Superior temporal gyrus (tissue), 1 donor: ENCODE measurements around the gene ELFN2.

ENCODE experiments used
- DNase-seq: peaks from one replicate; pipeline ENCODE4 v3.0.0-alpha.2; 2016; ENCODE audit errors: extremely low spot score

Gene ELFN2

GRCh38 chr22:37384691-37385090 lies 42.6 kb downstream of the ELFN2 start:
- no peak for DNase-seq

DNA sequence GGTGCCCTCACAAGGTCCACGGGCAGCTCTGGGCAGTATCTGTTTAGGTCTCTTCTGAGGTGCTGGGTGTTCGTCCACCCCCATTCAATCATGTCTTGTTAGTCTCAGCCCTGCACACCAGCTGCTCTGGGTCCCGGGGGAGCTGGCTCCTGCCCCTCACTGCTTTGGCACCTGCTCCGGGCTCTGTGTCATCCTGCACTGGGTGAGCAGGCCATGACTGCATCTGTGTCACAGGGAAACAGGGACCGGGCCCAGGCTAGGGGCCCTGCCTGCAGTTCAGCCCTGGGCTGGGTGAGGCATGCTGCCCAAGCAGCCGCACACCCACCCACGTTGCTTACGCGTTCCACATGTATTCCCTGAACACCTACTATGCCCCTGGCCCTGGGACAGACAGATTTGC lies 43.9 kb downstream of the ELFN2 start:
- DNase-seq: no peak

DNA sequence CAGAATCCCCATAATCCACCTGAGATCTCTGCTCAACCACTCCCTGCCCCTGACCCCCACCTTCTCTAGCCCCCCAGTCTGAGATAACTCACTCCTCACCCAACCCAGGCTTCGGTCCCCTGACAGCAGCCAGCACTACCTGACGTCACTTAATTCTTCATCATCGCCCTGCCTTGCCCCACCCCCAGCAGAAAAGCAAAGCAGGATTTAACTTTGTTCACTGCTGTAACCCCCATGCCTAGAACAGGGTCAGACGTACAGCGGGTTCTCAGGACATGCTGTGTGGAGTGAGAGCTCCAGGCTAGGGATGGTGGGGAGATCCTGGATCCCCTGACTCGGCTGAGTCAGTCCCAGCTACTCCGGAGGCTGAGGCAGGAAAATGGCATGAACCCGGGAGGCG lies 45.8 kb downstream of the ELFN2 start:
- no peak for DNase-seq

- DNase-seq: no peak
Observed at GRCh38 chr22:37379722-37380121, 47.6 kb downstream of the ELFN2 start.

DNA sequence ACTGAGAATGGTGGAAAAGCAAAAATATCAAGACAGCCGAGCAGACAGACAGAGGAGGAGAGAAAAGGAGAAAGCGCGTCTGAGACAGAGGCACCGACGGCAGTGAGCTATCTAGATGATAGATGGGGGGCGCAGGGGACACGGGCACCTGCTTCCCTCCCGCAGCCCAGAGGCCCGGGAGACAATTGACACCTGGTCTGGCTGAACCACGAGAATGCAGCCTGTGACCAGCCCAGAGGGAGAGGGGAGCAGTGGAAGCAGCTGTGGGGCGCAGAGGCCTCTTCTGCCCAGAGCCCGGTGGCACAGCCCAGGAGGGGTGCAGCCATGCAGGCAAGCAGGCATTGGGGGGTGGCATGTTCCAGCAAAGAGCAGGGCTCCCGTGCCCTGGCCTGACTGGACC lies 48.2 kb downstream of the ELFN2 start:
- DNase-seq: no peak

- DNase-seq: no peak
Observed at GRCh38 chr22:37378642-37379058, 48.6 kb downstream of the ELFN2 start.

DNA sequence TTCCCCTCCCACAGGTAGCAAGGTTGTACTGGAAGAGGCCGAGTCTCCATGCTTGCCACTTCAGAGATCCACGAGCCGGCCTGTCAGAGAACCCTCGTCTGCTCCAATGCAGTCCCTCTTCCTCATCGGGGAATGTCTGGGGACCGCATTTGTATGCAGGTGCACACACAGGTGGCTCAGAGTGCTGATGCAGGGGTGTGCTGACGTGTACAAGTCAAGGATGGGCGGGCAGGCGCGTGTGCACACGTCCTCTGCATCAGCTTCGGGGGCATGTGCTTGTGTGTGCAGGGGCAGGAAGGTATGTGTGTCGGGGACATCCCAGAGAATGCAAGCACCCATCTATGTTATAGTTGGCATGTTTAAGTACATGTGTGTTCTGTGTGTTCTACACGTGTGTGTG lies 49.4 kb downstream of the ELFN2 start:
- no peak for DNase-seq

GRCh38 chr22:37377138-37377537 lies 50.1 kb downstream of the ELFN2 start:
- DNase-seq: no peak

GRCh38 chr22:37376643-37377042 lies 50.6 kb downstream of the ELFN2 start:
- DNase-seq: no peak

DNA sequence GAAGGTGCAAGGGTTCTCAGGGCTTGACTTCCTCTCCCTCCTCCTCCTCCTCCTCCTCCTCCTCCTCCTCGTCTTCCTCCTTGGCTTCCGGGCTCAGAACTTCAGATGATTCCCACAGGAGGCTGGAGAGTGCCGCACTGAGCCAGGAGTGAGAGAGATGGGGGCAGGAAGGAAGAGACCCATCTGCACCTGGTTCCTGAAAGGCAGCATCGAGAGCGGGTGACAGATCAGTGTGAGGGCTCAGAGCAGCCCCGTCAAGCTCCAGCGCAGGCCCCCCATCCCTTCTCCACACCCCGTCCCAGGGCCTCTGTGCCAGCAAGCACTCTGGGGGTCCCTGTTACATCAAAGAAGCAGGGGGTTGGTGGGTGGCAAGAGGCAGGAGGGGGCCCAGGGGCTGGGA lies 51.5 kb downstream of the ELFN2 start:
- DNase-seq: no peak

- no peak for DNase-seq
Observed at GRCh38 chr22:37374571-37374970, 52.7 kb downstream of the ELFN2 start.

- DNase-seq: no peak
Observed at GRCh38 chr22:37373451-37373850, 53.8 kb downstream of the ELFN2 start.

DNA sequence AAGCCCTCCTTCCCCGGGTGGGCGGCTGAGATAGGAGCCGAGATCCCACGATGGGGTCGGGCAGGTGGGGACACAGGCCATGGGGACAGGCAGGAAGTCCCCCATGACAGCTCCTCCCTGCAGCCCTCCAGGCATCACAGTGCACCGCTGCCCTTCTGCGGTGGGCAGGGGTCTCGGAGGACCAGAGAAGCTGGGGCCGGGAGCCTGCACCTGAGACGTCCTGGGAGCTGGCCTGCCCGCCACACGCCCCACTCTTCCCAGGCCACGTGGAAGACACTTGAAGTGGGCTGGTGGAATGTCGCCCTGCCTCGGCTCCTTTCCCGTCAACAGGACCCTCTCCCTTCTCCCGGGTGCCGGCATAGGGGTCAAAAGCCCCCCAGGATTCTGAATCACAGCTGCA lies 55.4 kb downstream of the ELFN2 start:
- no peak for DNase-seq

GRCh38 chr22:37371491-37371890 lies 55.8 kb downstream of the ELFN2 start:
- no peak for DNase-seq

GRCh38 chr22:37370306-37370979 lies 56.8 kb downstream of the ELFN2 start:
- DNase-seq: no peak

GRCh38 chr22:37369483-37369882 lies 57.8 kb downstream of the ELFN2 start:
- DNase-seq: no peak

DNA sequence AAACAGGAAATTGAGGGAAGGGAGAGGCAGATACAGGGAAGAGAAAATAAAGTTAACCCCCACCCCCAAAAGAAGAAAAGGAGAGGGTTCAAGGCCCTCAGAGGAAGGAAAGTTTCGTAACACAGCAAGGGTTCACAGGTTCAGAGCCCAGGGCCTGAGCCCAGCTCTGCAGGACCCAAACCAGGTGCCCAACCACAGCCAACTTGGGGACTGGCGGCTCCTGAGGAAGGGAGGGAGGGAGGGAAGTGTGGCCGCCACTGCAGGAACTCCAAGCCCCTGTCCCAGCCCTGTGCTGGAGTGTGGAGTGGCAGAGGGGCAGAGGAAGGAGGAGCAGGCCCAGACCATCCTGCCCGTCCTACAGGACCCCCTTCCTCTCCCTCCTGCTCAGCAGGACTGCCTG lies 59.2 kb downstream of the ELFN2 start:
- no peak for DNase-seq

DNA sequence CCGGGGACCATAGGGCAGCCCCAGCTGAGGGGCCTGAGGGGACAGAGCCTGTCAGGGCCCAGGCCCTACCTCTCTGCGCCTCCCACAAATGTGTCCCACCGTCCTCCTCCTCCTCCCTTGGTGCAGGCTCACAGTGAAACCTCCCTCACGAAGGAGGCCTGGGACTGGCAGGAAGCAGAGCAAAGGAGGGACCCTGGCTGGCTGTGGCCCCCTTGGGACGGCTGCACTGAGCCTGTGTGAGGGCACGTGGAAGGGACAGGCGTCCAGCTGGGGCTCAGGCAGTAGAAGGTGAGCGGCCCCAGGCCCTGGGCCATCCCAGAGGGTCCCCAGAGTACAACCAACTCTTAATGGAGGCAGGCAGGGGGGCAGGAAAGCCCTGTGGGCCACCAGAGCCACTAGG lies 60.7 kb downstream of the ELFN2 start:
- no peak for DNase-seq

DNA sequence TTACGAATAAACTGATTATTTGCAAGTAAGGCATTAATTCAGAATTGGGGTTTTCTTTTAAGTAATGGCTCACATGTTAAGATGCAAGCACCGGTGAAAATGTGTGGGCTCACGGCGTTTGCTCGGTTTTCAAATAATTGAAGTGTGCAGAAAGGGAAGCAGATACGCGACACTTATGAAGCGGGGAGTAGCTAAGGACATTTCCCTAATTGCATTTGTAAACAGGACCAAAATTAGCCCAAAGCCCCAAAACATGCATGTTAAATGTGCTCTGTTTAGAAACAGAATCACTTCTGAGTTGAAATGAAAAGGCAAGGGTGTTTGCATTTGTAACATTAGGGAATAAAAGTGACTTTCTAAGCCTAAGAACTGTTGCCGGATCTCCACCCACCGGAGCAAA lies 61.3 kb downstream of the ELFN2 start:
- DNase-seq: no peak

DNA sequence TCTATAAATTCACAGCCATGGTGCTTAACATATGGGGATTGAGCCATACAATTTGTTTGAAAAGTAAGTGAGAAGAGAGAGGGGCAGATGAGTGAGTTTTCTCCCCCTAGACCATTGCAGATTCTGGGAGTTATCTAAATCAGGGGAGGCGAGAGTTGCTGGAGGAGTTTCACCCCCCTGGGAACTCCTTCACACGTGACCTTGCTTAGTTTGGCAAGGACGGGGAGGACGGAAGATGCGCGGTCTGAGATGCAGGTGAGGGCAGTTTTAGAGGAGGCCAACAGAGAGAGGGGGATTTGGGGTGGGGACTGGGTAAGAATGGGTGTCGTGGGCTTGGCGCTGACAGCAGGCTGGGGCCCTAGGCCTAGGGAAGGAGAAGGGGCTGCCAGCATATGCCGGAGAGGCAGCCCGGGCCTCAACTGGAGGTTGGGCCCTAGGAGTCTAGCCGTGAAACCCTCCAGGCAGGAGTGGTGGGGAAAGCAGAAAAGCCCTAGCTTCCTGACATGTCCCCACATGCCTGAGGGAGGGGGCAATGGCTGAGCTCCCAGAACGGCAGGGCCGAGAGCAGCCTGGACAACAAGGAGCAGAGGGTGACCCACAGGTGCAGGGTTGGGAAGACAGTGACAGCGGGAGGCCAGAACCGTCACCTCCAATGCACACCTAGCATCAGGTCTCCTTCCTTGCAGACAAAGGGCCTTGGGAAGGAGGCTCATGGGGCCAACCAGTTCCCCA lies 63.9 kb downstream of the ELFN2 start:
- DNase-seq: no peak

DNA sequence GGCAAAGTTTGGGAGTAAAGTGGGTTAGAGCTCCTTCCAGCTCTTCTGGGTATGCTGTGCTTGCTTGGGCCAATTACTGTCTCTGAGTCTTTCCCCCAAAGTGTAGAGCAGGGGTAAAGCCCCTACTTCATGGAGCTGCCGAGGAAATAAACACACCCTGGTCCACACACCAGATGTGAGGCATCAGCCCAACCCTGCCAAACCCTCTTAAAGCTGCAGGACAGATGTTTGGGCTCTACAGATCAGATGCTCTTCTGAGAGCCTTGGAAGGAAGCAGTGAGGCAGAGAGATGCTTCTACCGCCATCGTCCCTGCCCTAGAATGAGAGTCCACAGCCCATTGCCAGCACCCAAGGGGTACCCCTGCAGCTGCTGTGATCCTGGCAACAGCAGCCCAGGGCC lies 64.7 kb downstream of the ELFN2 start:
- DNase-seq: no peak

DNA sequence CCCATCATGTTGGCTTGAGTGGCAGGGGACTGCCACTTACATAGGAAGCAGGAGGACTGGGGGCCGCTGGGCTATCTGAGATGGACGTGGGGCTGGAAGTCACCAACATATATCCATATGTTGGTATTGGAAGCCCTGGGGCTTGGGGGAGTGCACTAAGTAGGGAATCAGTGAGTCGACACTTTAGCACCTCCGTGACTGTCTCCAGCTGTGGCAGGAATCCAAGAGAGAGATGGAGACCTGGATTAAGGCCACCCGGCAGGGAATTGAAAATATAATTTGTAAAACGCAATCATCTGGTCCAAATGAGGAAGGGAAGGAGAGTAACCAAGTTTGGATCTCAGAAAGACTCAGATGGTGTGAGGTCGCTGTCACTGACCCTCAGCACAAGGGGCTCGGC lies 68.4 kb downstream of the ELFN2 start:
- no peak for DNase-seq

DNA sequence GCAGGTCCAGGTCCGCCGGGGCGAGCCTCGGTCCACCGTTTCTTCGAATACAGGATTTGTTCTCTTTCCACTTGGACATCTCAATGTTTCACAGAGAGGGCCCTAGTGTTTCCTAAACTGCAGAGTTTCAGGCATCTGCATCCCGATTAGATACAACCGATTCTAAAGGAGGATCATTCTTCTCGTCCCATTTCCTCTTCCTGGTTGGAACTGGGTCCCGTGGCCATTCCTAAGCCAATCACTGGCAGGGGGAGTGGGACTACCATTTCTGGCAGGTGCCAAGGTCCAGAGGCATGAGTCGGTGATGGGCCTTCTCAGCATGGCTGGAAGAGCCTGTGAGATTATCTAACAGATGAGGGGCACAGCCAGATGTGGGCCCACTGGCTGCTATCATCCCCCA lies 68.9 kb downstream of the ELFN2 start:
- no peak for DNase-seq
